Loucy (cell line): ENCODE measurements around the gene FGF2.
A peak's percentile ranks its signal among the peaks of the same experiment; 100 is the strongest.

Experiments used
- H2AFZ ChIP-seq: fragments of 200-600 bp; sonication (generic); 2 replicates; pipeline ENCODE4 v1.6.0; 2016; ENCODE audit warnings: antibody characterized with exemption, mild to moderate bottlenecking, low read length, moderate library complexity
- H3F3A ChIP-seq: fragments of 200-600 bp; 2 replicates; pipeline ENCODE4 v1.6.0; 2016; ENCODE audit warnings: antibody characterized with exemption, low read depth, mild to moderate bottlenecking
- H3K27me3 ChIP-seq: fragments of 200-600 bp; sonication (generic); 2 replicates; pipeline ENCODE4 v1.6.1; 2014; ENCODE audit warnings: low read length, mild to moderate bottlenecking; ENCODE audit not compliant: insufficient read depth, poor library complexity, severe bottlenecking
- H3K36me3 ChIP-seq: fragments of 200-600 bp; sonication (generic); 2 replicates; pipeline ENCODE4 v1.6.1; 2016; ENCODE audit warnings: low read length; ENCODE audit not compliant: insufficient read depth
- H3K4me1 ChIP-seq: fragments of 200-600 bp; sonication (generic); 2 replicates; pipeline ENCODE4 v1.5.1; 2014; ENCODE audit warnings: low read length, mild to moderate bottlenecking; ENCODE audit not compliant: insufficient read depth, poor library complexity, severe bottlenecking
- H3K4me2 ChIP-seq: fragments of 200-600 bp; sonication (generic); 2 replicates; pipeline ENCODE4 v1.6.0; 2014; ENCODE audit warnings: antibody characterized with exemption, low read length, low read depth, mild to moderate bottlenecking; ENCODE audit not compliant: poor library complexity, severe bottlenecking
- H3K4me3 ChIP-seq: fragments of 200-600 bp; sonication (generic); 2 replicates; pipeline ENCODE4 v1.5.1; 2014; ENCODE audit warnings: low read length, mild to moderate bottlenecking, mixed read lengths; ENCODE audit not compliant: poor library complexity, severe bottlenecking
- H3K79me2 ChIP-seq: fragments of 200-600 bp; sonication (generic); 2 replicates; pipeline ENCODE4 v1.6.1; 2014; ENCODE audit warnings: low read length; ENCODE audit not compliant: insufficient read depth
- H3K9ac ChIP-seq: fragments of 200-600 bp; sonication (generic); 2 replicates; pipeline ENCODE4 v1.6.0; 2014; ENCODE audit warnings: mild to moderate bottlenecking, low read depth, low read length, moderate library complexity; ENCODE audit not compliant: poor library complexity, severe bottlenecking
- H3K9me2 ChIP-seq: fragments of 200-600 bp; sonication (generic); replicated peaks from 2 replicates; pipeline ENCODE4 v1.6.1; 2016; ENCODE audit warnings: low read depth, low read length, mixed read lengths
- H3K9me3 ChIP-seq: fragments of 200-600 bp; sonication (generic); 2 replicates; pipeline ENCODE4 v1.6.1; 2014; ENCODE audit warnings: mild to moderate bottlenecking, antibody characterized with exemption, low read length, low read depth; ENCODE audit not compliant: insufficient read depth
- H4K20me1 ChIP-seq: fragments of 200-600 bp; sonication (generic); 2 replicates; pipeline ENCODE4 v1.6.0; 2014; ENCODE audit warnings: antibody characterized with exemption, low read length, mild to moderate bottlenecking; ENCODE audit not compliant: insufficient read depth, poor library complexity, severe bottlenecking
- CTCF ChIP-seq: fragments of 200-600 bp; sonication (generic); conservative IDR thresholded peaks from 2 replicates; pipeline ENCODE4 v1.5.1; 2014; ENCODE audit warnings: mild to moderate bottlenecking, antibody characterized with exemption, low read length
- EZH2phosphoT487 ChIP-seq: fragments of 200-600 bp; IDR thresholded peaks from 2 replicates; pipeline ENCODE4 v1.6.1; 2018; ENCODE audit warnings: antibody characterized with exemption, mild to moderate bottlenecking, moderate library complexity, borderline replicate concordance

Gene FGF2

GRCh38 chr4:122917731-122918130, 91.1 kb downstream of the FGF2 start:
- H3K9me3 ChIP-seq = no peaks in the 10 kb centered on the region
- peaks cover 12% of the 10 kb centered on the region for H3K4me1 ChIP-seq
- no peak overlapping the region for H3K4me2 ChIP-seq
- H3K4me3 ChIP-seq = no peak overlapping the region
- H3K79me2 ChIP-seq = 0 out of 2 replicates have a peak, but pooled peaks cover 10% of the 10 kb centered on the region
- no peaks in the 10 kb centered on the region for H3K27me3 ChIP-seq
- no peak overlapping the region for H3K9ac ChIP-seq
- no peaks in the 10 kb centered on the region for H3K9me2 ChIP-seq
- no peaks in the 10 kb centered on the region for H4K20me1 ChIP-seq
- no peak overlapping the region for H2AFZ ChIP-seq
- TF ChIP-seq EZH2phosphoT487 (no peak), CTCF (no peak)
- H3F3A ChIP-seq = no peaks in the 10 kb centered on the region
- no peaks in the 10 kb centered on the region for H3K36me3 ChIP-seq

GRCh38 chr4:122920473-122920872, 93.8 kb downstream of the FGF2 start:
- Histone ChIP-seq H2AFZ (no peak overlapping the region), H3K27me3 (no peaks in the 10 kb centered on the region), H3K4me3 (no peak overlapping the region), H3K9me2 (no peaks in the 10 kb centered on the region), H3K79me2 (peaks cover 35% of the 10 kb centered on the region), H4K20me1 (peaks cover 12% of the 10 kb centered on the region), H3K9ac (no peak overlapping the region), H3K4me1 (peaks cover 32% of the 10 kb centered on the region), H3K4me2 (peak overlapping the region; percentile 92), H3K9me3 (no peaks in the 10 kb centered on the region), H3F3A (0 out of 2 replicates have a peak, but pooled peaks cover 3% of the 10 kb centered on the region), H3K36me3 (no peaks in the 10 kb centered on the region)
- TF ChIP-seq EZH2phosphoT487 (no peak), CTCF (no peak)

GRCh38 chr4:122921300-122921699, 94.7 kb downstream of the FGF2 start:
- Histone ChIP-seq H3K27me3 (no peaks in the 10 kb centered on the region), H3K36me3 (no peaks in the 10 kb centered on the region), H2AFZ (no peak overlapping the region), H3K4me1 (peaks cover 41% of the 10 kb centered on the region), H3K4me2 (peak overlapping the region; percentile 92), H3K9me2 (no peaks in the 10 kb centered on the region), H3K9me3 (no peaks in the 10 kb centered on the region), H3F3A (0 out of 2 replicates have a peak, but pooled peaks cover 3% of the 10 kb centered on the region), H3K4me3 (peak overlapping the region; percentile 97), H4K20me1 (peaks cover 12% of the 10 kb centered on the region), H3K79me2 (peaks cover 43% of the 10 kb centered on the region), H3K9ac (peak overlapping the region; percentile 91)
- no peak for TF ChIP-seq CTCF
